NCI-H1417 (cell line): ENCODE results near the gene IKZF3.
A peak's percentile ranks its signal among the peaks of the same experiment; 100 is the strongest.
"Not testable (repeated sequence)": the region's sequence is repeated elsewhere in the genome, so short reads cannot be mapped to it uniquely, and the experiment has no call there.

Experiments
- DNase-seq, 3 experiments: peaks; one replicate each; lab custom pipeline; 2025; lab: John Stamatoyannopoulos, UW

The IKZF3 gene

DNA sequence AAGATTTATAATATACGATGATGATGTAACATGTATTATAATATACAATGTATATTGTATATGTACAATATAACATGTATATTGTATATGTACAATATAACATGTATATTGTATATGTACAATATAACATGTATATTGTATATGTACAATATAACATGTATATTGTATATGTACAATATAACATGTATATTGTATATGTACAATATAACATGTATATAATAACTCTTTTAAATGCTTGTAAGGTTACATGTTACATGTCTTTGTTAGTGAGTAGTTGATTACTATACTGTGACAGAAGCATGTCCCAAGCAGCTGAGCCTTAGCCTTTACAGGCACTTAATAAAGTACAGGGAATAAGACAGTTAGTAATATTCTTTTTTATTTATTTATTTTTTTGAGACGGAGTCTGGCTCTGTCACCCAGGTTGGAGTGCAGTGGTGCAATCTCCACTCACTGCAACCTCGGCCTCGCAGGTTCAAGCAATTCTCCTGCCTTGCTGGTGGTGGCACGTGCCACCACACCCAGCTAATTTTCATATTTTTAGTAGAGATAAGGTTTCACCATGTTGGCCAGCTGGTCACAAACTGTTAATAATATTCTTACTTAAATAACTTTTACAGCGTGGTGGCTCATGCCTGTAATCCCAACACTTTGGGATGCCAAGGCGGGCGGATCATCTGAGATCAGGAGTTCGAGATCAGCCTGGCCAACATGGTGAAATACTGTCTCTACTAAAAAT lies 8.0 kb downstream of the IKZF3 start:
- DNase-seq: not testable (repeated sequence)

GRCh38 chr17:39854909-39855308 lies 9.2 kb downstream of the IKZF3 start:
- DNase-seq: no peak

- no peak for DNase-seq
Observed at GRCh38 chr17:39852239-39852638, 11.9 kb downstream of the IKZF3 start.

DNA sequence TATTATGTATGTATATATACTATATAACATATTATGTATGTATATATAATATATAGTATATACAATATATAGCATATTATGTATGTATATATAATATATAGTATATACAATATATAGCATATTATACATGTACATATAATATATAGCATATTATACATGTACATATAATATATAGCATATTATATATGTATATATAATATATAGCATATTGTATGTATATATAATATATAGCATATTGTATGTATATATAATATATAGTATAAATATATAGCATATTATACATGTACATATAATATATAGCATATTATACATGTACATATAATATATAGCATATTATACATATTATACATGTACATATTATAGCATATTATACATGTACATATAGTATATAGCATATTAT lies 13.9 kb downstream of the IKZF3 start:
- not testable (repeated sequence) for DNase-seq

DNA sequence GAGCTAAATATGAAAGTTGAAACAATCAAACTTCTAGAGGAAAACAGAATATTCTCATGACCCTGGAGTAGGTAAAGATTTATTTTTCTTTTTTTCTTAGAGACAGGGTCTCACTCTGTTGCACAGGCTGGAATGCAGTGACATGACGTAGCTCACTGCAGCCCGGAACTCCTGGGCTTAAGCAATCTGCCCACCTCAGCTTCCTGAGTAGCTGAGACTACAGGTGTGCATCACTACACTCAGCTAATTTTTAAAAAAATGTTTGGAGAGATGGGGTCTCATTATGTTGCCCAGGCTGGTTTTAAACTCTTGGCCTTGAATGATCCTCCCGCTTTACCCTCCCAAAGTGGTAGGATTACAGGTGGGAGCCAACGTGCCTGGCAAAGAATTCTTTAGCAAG lies 15.5 kb downstream of the IKZF3 start:
- DNase-seq: no peak

DNA sequence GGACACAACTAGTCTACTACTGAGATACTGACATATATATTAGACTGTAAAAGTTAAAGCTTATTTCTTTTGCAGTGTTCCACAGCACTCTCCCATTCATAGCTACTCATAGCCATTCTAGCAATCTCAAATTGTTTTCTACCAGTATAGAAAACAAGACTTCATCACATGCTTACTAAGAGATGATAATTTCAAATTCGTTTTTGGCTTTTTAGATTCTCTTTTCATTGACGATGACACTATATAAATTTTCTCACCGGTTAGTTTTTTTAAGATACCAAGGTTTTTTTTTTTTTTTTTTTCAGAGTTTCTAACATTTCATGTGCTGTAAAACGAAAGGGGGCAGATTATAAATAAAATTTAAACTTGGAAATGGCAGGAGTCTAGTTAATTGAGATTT lies 17.9 kb downstream of the IKZF3 start:
- DNase-seq: no peak

DNA sequence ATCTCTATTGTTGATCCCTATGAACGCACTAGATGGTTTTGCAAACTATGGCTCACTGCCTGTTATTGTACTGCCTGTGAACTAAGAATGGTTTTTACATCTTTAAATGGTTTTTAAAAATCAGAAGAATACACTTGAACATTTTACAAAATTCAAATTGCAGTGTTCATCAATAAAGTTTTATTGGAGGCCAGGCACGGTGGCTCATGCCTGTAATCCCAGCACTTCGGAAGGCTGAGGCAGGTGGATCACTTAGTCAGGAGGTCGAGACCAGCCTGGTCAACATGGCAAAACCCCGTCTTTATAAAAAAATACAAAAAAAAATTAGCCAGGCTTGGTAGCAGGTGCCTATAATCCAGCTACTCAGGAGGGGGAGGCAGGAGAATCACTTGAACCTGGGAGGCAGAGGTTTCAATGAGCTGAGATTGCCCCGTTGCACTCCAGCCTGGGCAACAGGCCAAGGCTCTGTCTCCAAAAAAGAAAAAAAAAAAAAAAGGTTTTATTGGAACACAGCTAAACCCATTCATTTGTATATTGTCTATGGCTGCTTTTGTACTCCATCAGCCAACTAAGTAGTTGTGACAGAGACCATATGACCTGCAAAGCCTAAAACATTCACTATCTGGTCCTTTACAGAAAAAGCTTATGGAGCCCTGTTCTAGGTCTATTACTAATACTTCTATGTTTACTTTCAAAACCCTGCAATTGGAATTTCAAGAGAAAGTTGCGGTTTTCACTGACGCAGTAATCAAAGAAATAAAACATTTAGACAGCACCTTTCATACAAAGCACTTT lies 18.9 kb downstream of the IKZF3 start:
- DNase-seq: peak in 1 of 3 experiments; percentile 55

- no peak for DNase-seq
Observed at GRCh38 chr17:39841134-39841683, 22.9 kb downstream of the IKZF3 start.

GRCh38 chr17:39838784-39839183 lies 25.3 kb downstream of the IKZF3 start:
- DNase-seq: no peak

GRCh38 chr17:39838057-39838456 lies 26.1 kb downstream of the IKZF3 start:
- DNase-seq: no peak

DNA sequence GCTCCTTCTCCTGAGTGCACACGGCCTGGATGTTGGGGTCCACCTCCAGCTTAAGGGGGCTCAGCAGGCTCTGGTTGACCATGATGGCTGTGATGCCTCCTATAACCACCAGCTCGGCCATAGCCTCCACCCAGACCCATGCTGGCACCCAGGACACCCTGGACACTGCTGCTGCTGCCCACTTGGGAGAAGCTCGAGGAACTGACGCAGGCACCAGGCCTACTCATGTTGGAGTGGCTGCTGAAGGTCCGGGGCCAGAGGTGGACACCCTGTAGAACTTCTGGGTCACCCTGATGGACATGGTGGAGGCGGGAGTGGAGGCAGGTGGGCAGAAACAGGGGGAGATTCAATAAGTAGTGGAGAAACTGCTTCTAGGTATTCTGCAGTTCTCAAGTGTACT lies 28.0 kb downstream of the IKZF3 start:
- DNase-seq: no peak

DNA sequence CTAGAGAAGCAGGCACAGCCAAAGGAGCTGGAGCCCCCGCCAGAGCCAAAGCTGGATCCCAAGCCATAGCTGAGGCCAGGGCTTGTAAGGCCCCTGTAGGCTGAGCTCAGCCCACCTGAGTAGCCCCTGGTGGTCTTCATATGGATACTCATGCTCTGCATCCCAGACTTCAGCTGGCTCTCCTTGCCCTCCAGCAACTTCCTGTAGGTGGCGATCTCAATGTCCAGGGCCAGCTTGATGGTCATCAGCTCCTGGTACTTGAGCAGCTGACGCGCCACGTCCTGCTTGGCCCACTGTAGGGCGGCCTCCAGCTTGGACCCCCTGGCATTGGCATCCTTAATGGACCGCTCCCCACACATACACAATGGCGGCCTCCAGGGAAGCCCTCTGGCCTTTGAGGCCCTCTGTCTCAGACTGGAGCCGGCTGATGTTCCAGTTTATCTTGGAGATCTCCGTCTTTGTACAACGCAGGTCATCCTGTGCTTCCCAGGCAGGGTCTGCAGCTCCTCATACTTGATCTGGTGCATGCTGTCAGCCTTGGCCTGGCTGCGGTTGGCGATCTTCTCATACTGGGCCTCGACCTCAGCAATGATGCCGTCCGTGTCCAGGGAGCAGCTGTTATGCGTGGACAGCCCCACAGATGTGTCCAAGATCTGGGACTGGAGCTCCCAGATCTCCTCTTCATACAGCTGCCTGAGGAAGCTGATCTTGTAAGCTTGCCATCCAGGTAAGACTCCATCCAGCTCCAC lies 28.9 kb downstream of the IKZF3 start:
- DNase-seq: no peak

- no peak for DNase-seq
Observed at GRCh38 chr17:39834017-39834416, 30.1 kb downstream of the IKZF3 start.

DNA sequence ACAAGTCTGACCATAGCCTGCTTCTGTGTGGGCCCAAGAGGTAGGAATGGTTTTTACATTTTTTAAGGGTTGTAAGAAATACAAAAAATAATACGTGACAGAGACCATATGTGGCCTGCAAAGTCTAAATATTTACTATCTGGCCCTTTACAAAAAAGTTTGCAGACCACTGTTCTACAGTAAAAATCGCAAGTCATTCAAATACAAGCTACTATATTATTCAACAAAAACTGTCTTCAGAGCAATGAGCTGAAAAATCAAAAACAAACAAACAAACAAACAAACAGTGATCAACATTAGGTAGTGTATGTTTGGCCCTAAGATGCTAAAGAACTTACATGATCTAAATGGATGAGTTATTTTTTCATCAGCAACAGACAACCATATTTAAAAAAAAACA lies 32.5 kb downstream of the IKZF3 start:
- no peak for DNase-seq

DNA sequence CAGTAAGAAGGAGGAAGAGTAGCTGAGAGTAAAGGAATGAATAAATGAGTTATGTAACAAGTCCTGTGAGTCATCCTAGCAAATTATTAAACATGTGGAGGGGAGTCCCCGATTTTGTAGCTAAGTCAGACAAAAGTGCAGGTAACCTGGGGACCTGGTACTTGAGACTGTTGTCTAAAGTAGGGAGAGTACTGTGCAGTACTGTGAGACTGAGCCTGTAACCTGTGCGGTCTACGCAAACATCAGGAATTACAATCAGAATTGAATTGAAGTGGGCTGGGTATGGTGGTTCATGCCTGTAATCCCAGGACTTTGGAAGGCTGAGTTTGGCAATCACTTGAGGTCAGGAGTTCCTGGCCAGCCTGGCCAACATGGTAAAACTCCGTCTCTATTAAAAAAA lies 35.7 kb downstream of the IKZF3 start:
- DNase-seq: no peak

DNA sequence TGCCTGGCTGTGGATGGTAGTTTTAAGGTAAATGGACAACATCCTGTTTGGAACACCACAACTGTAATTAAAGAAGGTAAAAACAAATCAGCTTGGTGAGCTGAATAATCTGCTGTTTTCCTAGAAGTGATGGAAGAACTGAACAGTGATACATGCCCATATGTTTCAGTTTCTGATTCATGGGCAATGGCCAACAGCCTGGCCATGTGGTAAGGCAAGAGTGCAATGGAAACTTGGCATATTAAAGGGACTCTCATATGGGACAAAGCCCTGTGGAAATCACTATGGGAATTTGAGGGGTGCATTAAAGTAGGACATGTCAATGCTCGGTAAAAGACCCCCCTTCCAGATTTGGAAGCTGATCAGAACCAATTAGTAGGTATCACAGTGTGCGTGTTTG lies 37.8 kb downstream of the IKZF3 start:
- no peak for DNase-seq

GRCh38 chr17:39823407-39824054 lies 40.6 kb downstream of the IKZF3 start:
- peak in 1 of 3 experiments; percentile 6 for DNase-seq

- no peak for DNase-seq
Observed at GRCh38 chr17:39822051-39822451, 42.1 kb downstream of the IKZF3 start.

DNA sequence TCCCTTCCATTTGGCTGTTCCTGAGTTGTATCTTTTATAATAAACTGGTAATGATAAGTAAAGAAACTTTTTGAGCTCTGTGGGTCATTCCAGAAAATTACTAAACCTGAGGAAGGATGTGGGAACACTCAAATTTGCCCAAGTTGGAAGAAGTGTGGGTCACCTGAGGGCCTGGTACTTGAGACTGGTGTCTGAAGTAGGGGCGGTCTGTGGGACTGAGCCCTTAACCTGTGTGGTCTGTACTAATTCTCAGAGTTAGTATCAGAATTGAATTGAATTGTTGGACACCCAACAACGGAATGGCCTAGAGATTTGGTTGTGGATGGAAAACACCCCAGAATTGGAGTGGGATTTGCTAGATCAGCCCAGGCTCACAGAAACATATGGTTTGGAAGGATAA lies 43.1 kb downstream of the IKZF3 start:
- no peak for DNase-seq

DNA sequence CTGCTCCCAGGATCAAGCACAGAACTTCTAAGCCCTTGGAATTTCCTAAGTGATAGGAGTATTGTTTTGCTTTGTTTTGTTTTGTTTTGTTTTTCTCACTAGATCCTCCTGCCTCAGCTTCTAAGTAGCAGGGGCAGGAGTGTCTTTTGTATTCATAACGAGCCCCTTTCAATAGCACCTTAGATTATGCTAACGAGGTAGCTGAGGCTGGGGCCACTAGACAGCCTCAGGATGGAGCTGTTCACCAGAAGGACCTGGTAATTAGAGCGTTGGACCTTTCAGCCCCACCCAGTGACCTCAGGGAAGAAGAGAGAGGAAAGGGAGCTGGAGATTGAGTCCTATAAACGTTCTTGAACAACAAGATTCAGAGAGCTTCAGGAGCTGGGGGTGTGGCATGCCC lies 43.6 kb downstream of the IKZF3 start:
- DNase-seq: peak in 1 of 3 experiments; percentile 15

DNA sequence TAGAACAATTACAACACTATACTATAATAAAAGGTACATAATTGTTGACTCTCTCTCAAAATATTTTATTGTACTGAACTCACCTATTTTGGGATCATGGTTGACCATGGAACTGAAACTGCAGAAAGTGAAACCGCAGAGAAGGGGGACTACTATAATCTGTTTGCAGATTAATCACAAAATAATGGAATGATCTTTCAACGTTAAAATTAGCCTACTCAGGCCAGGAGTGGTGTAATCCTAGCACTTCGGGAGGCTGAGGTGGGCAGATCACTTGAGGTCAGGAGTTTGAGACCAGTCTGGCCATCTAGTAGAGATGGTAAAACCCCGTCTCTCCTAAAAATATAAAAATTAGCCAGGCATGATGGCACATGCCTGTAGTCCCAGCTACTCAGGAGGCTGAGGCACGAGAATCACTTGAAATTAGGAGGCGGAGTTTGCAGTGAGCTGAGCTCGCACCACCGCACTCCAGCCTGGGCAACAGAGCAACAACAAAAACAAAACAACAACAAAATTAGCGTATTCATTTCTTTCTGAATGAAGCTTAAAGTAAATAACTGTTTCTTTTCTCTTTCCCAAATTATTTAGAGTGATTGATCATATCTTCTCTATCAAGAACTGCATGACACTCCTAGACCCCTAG lies 45.6 kb downstream of the IKZF3 start:
- DNase-seq: no peak
